GM21526 (cell line): Measurements from ENCODE around the gene CARNS1.
"Not testable (repeated sequence)": the region's sequence is repeated elsewhere in the genome, so short reads cannot be mapped to it uniquely, and the experiment has no call there.

Source experiments
- ATAC-seq: cut with Tn5 transposase; IDR thresholded peaks from one replicate; pipeline ENCODE4 v1.9.1; 2021; ENCODE audit warnings: moderate library complexity; ENCODE audit not compliant: unreplicated experiment, low FRiP score

Gene CARNS1

DNA sequence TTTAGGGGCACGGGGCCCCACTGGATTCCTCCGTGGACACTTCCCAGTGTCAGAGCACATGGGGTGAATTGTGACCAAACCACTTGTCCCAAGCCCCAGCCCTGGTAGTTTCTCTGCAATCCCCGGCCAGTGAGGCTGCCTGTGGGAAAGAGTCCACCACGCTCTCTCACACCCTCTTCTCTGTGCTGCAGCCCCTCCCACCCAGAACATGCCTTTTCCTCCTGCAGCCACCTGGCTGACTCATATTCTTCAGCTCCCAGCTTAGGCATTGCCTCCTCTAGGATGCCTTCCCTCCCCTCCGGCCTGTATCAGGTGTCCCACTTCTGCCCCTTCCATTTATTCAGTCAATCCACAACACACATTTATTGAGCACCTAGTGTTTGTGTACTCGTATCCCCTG is 7.4 kb downstream of the CARNS1 start:
- no peak for ATAC-seq

DNA sequence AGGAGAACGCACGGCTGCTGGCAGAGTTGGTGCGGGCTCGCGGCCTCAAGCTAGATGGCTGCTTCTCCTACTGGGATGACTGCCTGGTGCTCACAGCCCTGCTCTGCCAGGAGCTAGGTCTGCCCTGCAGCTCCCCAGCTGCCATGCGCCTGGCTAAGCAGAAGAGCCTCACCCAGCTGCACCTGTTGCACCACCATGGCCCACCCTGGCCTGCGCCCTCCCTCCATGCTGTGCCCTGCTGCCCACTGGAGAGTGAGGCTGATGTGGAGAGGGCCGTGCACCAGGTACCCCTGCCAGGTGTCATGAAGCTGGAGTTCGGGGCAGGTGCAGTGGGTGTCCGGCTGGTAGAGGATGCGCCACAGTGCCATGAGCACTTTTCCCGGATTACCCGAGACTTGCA is 8.0 kb downstream of the CARNS1 start:
- no peak for ATAC-seq

DNA sequence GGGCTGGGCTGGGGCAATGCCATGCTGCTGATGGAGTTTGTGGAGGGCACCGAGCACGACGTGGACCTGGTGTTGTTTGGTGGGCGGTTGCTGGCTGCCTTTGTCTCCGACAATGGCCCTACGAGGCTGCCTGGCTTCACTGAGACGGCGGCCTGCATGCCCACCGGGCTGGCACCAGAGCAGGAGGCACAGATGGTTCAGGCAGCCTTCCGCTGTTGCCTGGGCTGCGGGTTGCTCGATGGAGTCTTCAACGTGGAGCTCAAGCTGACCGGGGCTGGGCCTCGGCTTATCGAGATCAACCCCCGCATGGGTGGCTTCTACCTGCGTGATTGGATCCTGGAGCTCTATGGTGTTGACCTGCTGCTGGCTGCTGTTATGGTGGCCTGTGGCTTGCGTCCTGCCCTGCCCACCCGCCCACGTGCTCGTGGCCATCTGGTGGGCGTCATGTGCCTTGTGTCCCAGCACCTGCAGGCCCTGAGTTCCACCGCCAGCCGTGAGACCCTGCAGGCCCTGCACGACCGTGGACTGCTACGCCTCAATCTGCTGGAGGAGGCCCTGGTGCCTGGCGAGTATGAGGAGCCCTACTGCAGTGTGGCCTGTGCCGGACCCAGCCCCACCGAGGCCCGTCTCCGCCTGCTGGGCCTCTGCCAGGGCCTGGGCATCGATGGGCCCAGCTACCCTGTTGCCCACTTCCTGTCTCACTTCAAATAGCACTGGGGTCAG is 8.6 kb downstream of the CARNS1 start:
- no peak for ATAC-seq

DNA sequence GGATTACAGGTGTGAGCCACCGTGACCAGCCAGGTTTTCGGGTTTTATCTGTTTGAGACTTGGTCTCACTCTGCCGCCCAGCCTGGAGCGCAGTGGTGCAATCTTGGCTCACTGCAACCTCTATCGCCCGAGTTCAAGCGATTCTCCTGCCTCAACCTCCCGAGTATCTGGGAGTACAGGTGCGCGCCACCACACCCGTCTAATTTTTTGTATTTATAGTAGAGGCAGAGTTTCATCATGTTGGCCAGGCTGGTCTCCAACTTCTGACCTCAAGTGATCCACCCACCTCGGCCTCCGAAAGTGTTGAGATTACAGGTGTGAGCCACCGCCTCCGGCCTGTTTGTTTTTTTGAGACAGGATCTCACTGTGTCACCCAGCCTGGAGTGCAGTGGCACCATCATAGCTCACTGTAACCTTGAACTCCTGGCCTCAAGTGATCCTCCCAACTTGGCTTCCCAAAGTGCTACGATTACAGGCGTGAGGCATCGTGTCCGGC is 11.9 kb downstream of the CARNS1 start:
- not testable (repeated sequence) for ATAC-seq

DNA sequence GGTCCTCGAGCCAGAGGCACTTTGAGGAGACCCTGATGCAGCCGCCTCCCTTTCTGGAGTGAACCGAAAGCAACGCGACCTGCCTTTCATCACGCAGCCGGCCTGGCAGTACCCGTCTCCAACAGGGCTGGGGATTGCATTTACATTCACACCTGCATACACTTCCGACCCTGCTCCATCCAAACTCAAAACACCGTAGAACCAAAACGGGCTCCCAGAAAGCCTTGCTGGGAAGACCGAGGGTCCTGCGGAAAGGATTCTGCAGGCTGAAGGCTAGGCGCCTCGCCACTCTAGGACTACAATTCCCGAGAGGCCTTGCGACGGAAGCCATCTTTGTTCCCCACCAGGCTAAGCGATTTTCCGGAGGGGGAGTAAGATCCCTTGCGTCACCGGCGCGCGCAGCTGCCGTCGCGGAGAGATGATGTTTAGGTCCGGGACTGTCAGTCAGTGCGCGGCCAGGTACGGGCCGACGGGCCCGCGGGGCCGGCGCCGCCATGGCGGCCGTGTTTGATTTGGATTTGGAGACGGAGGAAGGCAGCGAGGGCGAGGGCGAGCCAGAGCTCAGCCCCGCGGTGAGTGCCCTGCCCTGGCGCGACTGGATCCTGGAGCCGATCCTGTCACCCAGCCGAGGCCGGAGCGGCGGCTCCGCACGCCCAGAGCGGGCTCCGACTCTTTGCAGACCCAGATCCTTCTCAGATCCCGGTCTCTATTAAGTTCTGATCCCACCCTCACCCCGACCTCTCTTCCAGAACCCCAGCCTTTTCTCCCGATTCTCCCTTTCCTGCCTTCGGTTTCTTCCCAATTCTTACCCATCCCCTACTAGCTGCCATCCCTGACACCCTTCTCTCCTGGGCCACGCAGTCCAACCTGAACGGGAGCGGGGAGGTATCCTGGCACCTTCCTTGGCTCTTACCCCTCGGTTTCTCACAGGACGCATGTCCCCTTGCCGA is 12.8 kb downstream of the CARNS1 start, which contains the start of gene RPS6KB2:
TSS of gene RPS6KB2 (plus strand) at position 443 of the 950 bp plus-strand sequence. CDS start at position 495, 52 bp downstream.
- peak; percentile 70 for ATAC-seq

DNA sequence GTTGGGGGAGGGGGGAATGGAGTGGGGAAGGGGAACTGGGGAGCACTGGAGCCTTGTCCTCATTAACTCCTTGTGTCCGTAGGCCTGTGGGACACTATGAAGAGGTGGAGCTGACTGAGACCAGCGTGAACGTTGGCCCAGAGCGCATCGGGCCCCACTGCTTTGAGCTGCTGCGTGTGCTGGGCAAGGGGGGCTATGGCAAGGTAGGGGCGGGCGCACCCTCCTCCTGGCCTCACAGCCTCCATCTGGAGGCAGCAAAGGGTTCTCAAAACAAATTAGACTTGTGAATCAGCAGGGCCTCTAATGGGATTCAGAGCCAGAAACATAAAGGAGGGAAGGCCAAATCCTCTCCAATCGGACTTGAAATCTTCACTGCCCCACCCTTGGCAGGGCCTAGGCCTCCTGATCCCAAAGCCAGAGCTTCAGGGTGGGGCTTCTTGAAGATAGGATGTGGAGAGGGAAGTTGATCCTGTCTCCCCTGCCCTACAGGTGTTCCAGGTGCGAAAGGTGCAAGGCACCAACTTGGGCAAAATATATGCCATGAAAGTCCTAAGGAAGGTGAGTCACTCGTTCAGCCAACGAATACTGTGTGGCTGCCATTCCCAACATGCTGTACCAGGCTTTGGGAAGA is 13.7 kb downstream of the CARNS1 start:
- ATAC-seq: no peak

DNA sequence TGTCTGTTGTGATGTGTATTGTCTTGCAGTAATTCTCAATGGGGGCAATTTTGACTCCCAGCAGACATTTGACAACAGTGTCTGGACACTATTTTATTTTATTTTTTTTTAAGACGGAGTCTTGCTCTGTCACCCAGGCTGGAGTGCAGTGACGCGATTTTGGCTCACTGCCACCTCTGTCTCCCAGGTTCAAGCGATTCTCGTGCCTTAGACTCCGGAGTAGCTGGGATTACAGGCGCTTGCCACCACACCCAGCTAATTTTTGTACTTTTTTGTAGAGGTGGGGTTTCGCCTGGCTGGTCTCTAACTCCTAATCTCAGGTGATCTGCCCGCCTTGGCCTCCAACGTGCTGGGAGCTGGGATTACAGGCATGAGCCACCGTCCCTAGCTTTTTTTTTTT is 14.2 kb downstream of the CARNS1 start:
- no peak for ATAC-seq

DNA sequence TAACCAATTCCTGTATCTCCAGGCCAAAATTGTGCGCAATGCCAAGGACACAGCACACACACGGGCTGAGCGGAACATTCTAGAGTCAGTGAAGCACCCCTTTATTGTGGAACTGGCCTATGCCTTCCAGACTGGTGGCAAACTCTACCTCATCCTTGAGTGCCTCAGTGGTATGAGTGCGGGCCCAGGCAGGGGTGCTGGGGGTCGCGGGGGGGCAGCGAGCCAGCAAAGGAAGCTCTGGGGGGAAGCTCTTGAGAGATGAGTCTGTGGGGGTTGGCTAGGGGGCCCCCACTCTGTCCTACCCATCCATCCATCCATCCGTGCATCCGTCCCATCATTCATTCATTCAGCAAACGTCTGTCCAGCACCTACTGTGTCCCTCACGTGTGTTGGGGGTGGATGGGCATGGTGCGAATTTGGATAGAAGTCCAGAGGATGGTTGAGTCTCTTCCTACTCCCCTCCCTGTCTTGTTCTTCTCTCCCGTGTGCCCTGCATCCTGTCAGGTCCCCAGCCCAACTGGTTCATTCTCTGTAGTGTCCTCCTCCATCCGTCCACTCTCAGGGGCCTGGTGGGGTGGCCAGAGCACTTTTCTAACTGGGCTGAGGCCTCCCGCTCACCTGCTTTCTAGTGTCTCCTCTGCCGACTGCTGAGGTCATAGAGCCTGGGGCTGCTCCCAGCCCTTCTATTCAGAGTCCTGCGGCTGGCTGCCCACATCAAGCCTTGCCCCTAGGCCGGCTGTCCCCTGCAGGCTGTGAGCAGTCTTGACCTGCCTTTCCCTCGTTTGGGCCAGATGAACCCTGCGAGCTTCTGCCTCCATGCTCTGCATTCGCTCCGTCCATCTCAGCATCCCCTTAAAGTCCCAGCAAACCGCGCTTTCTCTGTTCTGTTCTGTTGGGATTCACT is 16.1 kb downstream of the CARNS1 start:
- no peak for ATAC-seq

DNA sequence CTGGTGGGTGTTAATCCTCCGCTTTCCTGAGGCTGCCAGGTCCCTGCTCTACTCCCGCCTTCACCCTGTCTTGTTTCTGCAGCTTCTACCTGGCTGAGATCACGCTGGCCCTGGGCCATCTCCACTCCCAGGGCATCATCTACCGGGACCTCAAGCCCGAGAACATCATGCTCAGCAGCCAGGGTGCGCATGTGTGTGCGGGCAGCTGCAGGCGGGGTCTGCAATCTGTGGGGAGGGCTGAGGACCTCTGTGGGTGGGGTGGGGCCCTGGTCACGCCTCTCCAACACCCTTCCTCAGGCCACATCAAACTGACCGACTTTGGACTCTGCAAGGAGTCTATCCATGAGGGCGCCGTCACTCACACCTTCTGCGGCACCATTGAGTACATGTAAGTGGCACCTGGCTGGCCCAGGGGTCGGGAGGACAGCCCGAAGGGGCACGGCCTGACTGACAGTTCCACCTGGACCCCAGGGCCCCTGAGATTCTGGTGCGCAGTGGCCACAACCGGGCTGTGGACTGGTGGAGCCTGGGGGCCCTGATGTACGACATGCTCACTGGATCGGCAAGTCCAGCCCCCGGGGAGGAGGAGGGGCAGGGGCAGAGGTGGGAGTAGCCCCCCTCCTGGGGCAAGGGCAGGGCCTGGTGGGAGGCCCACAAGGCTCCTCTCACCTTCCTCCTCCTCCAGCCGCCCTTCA is 17.3 kb downstream of the CARNS1 start:
- no peak for ATAC-seq

DNA sequence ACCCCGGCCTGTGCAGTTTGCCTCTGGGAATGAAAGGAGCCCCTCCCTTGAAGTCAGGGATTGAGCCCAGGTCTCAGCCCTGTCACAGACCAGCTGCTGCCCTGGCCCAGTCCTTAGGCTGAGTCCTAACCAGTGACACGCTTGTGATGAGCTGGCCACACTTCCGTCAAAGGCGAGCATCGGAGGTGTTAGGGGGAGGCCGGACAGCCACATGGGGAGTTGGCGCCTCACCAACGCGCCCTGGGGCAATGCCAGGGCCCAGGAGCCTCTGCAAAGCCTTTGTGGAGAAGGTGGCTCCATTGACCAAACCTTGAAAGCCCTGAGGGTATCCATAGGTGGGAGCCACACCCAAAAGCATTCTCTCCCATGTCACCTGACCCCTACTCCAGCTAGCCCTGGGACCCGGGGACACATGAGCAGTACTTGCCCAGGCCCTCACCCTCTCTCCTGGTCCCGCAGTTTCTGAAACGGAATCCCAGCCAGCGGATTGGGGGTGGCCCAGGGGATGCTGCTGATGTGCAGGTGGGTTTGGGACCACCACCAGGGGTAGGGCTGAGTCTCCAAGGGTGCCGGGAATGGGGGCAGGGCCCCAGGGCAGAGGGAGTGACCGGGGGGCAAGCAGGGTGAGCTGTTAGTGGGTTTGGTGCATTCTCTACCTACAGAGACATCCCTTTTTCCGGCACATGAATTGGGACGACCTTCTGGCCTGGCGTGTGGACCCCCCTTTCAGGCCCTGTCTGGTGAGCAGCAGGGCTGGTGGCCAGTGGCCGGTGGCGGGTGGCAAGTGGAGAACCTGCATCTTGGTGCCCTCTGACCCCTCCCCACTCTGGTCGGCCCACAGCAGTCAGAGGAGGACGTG is 18.3 kb downstream of the CARNS1 start:
- ATAC-seq: no peak

DNA sequence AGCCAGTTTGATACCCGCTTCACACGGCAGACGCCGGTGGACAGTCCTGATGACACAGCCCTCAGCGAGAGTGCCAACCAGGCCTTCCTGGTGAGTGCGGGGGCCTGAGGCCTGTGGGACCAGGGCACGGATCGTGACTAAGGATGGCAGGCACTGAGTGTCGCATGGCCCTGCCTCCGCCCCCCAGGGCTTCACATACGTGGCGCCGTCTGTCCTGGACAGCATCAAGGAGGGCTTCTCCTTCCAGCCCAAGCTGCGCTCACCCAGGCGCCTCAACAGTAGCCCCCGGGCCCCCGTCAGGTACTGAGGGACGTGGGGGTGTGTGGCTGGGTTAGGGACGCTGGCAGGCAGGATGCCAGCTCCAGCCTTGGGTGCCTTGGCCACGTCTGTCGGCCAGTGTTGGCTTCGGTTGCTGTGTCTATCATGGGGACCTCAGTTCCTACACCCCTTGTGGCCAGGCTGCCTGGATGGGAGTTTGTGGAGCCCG is 19.0 kb downstream of the CARNS1 start:
- ATAC-seq: no peak

DNA sequence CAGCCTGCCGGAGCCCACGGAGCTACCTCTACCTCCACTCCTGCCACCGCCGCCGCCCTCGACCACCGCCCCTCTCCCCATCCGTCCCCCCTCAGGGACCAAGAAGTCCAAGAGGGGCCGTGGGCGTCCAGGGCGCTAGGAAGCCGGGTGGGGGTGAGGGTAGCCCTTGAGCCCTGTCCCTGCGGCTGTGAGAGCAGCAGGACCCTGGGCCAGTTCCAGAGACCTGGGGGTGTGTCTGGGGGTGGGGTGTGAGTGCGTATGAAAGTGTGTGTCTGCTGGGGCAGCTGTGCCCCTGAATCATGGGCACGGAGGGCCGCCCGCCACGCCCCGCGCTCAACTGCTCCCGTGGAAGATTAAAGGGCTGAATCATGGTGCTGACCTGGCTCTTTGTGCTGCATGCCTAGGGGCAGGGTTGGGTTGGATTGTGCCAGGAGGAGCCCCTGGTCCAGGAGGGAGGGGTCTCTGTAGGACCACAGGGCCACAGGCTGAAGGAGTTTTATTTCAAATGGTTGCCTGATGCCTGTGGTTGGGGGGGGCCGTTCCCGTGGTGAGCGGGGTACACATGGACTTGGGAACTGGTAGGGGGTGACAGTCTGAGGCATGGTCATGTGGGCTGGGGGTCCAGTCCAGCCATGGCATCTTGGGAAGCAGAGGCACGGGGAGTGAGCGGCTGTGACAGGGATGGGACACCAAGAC is 19.7 kb downstream of the CARNS1 start:
- no peak for ATAC-seq

DNA sequence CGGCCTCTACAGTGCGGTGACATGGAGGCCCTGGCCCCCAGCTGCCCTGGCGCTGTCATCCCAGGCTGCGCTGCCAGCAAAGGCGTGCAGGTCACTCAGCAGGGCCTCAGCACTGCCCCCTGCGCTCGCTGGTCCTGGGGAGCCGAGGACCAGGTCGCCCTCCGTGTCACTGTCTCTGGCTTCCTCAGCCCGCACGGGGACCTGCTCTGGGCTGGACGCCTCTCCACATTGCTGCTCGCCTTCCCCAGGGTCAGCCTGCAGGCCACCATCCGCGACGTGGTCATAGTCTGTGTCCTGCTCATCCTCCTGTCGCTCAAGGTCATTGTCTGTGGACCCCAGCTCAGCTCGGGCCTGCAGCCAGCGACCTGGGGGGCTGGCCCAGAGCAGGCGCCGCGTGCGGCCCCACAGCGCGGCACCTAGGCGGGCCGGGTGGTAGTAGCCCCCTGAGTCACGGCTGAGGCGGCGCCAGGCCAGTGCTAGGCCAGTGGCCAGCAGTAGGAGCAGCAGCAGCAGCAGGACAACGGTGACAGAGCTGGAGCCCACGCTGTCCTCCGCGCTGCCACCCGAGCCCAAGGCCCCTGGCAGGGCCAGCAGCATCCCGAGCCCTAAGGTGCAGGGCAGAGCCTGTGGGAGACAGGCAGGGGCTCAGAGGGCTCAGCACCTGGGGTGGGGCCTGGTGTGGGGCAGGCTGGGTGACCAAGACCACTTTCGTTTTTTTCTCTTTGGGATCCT is 20.4 kb downstream of the CARNS1 start:
- no peak for ATAC-seq

DNA sequence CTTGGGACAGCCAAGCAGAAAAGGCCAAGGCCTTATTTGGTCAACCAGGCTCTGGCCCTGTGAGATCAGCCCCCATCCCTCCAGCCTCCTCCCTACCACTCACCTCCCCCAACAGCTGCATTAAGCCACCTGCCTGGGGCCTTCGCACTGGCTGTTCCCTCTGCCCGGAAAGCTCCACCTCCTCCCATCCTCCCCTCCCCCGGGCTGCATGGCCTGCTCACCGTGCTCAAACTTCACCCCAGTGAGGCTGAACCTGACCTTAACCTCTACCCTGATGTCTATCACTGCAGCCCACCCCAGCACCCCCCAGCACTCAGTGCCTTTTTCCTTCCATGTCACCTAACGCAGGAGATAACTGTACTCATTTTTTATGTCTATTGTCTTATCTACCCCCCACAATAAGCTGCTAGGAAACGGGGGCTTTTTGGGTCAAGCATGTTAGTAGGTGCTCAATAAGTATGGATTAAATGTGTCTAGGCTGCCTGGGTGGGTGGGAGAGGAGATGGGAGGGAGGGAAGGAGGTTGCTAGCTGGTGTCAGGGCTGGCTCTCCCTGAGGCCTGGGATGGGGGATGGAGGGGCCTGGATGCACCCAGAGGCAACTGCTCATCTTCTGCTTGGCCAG is 21.1 kb downstream of the CARNS1 start:
- ATAC-seq: no peak

DNA sequence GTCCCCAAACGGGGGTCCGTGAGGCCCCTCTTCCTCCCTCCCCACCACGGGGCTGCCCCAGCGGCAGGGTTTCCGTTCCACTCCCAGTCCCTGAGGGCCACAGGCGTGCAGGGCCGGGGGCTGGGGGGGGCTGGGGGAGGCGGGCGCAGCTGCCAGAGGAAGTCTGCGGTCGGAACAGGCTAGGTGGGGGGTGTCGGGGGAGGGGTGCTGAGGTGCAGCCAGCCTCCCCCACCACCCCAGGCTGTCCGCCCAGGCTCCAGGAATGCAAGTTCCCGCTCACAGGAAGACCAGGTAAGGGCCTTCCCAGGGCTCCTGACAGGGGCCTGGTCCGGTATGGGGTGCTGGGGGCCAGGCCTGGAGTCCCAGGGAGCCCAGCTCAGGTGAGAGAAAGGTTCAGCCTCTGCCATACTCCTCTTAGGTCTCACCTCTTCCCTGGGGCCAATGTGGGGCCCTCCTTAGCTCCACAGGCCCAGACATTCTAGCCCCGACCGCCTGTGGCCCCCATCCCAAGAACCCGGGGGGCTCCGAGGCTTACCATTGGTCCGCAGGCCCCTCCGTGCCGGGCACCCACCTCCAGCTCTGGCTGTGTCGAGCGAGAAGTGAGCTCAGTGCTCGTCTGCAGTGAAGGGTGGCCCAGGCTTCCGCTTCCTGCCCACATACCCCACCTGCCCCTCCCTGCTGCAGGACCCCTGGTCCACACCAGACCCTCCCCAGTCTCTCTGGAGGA is 21.8 kb downstream of the CARNS1 start, which contains the start of gene PTPRCAP:
TSS of gene PTPRCAP (minus strand) at position 601 of the 727 bp plus-strand sequence. CDS start at position 538, 63 bp downstream.
- no peak for ATAC-seq

DNA sequence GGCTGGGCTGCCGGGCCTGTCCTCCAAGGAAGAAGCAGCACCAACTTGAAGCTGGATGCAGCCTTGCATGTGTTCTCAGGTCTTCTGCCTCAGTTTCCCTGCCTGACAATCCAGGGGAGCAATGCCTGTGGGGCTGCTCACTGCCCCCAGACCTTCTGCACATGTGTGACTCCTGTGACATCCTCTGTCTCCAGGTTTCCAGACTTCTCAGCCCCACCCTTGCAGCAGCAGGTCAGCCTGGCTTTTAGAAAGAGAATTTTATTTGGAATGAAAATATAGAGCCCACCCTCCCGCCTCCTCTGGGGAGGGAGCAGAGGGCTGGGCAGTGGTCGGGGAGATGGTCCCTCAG is 22.3 kb downstream of the CARNS1 start:
- ATAC-seq: no peak
